Measurements from ENCODE around the gene KRTAP12-2. TPM values are rescaled to one million over a fixed set of nuclear protein-coding genes. Genes with fewer than 3 reads are reported as not detected.

Gene KRTAP12-2
- total RNA-seq, 1 experiment from 2014 or later: not detected

DNA sequence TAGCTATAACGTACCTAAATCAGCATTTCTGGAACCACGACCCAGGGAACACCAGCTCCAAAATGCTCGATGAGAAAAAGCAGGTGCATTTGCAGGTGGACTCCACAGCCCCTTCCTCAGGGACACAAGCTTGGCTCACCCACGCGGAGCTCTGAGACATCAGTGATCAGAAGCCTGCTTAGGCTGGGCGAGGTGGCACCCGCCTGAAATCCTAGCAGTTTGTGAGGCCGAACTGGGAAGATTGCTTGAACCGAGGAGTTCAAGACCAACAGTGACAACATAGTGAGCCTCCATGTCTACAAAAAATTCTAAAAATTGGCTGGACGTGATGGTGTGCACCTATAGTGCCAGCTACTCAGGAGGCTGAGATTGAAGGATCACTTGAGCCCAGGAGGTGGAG is 47.1 kb upstream of the KRTAP12-2 start:
- peaks cover 66% of the 10 kb centered on the region for H3K4me1 Mint-ChIP-seq
- H3K4me3 Mint-ChIP-seq: no peak overlapping the region
- ATAC-seq (no peak), DNase-seq (ENCODE audit: low spot score) (no peak)
- peaks cover 6% of the 10 kb centered on the region; the same call in 1 of the 2 replicates for H3K9me3 Mint-ChIP-seq
- CTCF ChIA-PET: interaction anchor here (1.0 to 2.9 kb wide), 3 partner anchors 48 to 203 kb away, joined by 3 to 9 read pairs (median 8); no protein-coding TSS in a partner anchor
- no peak overlapping the region for H3K27ac Mint-ChIP-seq
- no peaks in the 10 kb centered on the region for H3K36me3 Mint-ChIP-seq
- POLR2A ChIA-PET: interaction anchor here (1.2 kb wide), 1 partner anchor 9 kb away, joined by 3 read pairs; no protein-coding TSS in a partner anchor
- TF ChIP-seq, protein P1, sequence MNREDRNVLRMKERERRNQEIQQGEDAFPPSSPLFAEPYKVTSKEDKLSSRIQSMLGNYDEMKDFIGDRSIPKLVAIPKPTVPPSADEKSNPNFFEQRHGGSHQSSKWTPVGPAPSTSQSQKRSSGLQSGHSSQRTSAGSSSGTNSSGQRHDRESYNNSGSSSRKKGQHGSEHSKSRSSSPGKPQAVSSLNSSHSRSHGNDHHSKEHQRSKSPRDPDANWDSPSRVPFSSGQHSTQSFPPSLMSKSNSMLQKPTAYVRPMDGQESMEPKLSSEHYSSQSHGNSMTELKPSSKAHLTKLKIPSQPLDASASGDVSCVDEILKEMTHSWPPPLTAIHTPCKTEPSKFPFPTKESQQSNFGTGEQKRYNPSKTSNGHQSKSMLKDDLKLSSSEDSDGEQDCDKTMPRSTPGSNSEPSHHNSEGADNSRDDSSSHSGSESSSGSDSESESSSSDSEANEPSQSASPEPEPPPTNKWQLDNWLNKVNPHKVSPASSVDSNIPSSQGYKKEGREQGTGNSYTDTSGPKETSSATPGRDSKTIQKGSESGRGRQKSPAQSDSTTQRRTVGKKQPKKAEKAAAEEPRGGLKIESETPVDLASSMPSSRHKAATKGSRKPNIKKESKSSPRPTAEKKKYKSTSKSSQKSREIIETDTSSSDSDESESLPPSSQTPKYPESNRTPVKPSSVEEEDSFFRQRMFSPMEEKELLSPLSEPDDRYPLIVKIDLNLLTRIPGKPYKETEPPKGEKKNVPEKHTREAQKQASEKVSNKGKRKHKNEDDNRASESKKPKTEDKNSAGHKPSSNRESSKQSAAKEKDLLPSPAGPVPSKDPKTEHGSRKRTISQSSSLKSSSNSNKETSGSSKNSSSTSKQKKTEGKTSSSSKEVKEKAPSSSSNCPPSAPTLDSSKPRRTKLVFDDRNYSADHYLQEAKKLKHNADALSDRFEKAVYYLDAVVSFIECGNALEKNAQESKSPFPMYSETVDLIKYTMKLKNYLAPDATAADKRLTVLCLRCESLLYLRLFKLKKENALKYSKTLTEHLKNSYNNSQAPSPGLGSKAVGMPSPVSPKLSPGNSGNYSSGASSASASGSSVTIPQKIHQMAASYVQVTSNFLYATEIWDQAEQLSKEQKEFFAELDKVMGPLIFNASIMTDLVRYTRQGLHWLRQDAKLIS (CRISPR knock-in tag; IDR thresholded peaks at IDR 0.05; ENCODE audit: borderline replicate concordance): no peak
- TF ChIP-seq GRHL2 (CRISPR knock-in tag; IDR thresholded peaks at IDR 0.05; ENCODE audit: insufficient replicate concordance, severe bottlenecking) (no peak), ZNF263 (CRISPR knock-in tag; IDR thresholded peaks at IDR 0.05; ENCODE audit: low read depth) (no peak), IRF1 (CRISPR knock-in tag; IDR thresholded peaks at IDR 0.05) (no peak), ZNF416 (CRISPR knock-in tag; IDR thresholded peaks at IDR 0.05) (no peak), HMGXB4 (CRISPR knock-in tag; IDR thresholded peaks at IDR 0.05) (no peak), GABPB1 (CRISPR knock-in tag; IDR thresholded peaks at IDR 0.05) (no peak), CREB1 (CRISPR knock-in tag; IDR thresholded peaks at IDR 0.05) (no peak), ZNF671 (CRISPR knock-in tag; IDR thresholded peaks at IDR 0.05) (no peak), USF2 (CRISPR knock-in tag; IDR thresholded peaks at IDR 0.05) (no peak), ATF1 (CRISPR knock-in tag; IDR thresholded peaks at IDR 0.05) (no peak), ZNF423 (CRISPR knock-in tag; IDR thresholded peaks at IDR 0.05) (no peak), SMAD4 (CRISPR knock-in tag; IDR thresholded peaks at IDR 0.05) (no peak), PRDM15 (CRISPR knock-in tag; IDR thresholded peaks at IDR 0.05) (no peak), FOXP1 (CRISPR knock-in tag; IDR thresholded peaks at IDR 0.05; ENCODE audit: borderline replicate concordance) (no peak), SOX15 (CRISPR knock-in tag; IDR thresholded peaks at IDR 0.05) (no peak)
- TF ChIP-seq, protein P2, sequence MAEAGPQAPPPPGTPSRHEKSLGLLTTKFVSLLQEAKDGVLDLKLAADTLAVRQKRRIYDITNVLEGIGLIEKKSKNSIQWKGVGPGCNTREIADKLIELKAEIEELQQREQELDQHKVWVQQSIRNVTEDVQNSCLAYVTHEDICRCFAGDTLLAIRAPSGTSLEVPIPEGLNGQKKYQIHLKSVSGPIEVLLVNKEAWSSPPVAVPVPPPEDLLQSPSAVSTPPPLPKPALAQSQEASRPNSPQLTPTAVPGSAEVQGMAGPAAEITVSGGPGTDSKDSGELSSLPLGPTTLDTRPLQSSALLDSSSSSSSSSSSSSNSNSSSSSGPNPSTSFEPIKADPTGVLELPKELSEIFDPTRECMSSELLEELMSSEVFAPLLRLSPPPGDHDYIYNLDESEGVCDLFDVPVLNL (CRISPR knock-in tag; IDR thresholded peaks at IDR 0.05; ENCODE audit: borderline replicate concordance, low read depth): no peak
- TF ChIP-seq, protein P3, sequence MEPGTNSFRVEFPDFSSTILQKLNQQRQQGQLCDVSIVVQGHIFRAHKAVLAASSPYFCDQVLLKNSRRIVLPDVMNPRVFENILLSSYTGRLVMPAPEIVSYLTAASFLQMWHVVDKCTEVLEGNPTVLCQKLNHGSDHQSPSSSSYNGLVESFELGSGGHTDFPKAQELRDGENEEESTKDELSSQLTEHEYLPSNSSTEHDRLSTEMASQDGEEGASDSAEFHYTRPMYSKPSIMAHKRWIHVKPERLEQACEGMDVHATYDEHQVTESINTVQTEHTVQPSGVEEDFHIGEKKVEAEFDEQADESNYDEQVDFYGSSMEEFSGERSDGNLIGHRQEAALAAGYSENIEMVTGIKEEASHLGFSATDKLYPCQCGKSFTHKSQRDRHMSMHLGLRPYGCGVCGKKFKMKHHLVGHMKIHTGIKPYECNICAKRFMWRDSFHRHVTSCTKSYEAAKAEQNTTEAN (CRISPR knock-in tag; IDR thresholded peaks at IDR 0.05): no peak
- TF ChIP-seq, protein P4, sequence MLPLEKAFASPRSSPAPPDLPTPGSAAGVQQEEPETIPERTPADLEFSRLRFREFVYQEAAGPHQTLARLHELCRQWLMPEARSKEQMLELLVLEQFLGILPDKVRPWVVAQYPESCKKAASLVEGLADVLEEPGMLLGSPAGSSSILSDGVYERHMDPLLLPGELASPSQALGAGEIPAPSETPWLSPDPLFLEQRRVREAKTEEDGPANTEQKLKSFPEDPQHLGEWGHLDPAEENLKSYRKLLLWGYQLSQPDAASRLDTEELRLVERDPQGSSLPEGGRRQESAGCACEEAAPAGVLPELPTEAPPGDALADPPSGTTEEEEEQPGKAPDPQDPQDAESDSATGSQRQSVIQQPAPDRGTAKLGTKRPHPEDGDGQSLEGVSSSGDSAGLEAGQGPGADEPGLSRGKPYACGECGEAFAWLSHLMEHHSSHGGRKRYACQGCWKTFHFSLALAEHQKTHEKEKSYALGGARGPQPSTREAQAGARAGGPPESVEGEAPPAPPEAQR (CRISPR knock-in tag; IDR thresholded peaks at IDR 0.05): no peak
- TF ChIP-seq, protein P5, sequence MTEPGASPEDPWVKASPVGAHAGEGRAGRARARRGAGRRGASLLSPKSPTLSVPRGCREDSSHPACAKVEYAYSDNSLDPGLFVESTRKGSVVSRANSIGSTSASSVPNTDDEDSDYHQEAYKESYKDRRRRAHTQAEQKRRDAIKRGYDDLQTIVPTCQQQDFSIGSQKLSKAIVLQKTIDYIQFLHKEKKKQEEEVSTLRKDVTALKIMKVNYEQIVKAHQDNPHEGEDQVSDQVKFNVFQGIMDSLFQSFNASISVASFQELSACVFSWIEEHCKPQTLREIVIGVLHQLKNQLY (CRISPR knock-in tag; IDR thresholded peaks at IDR 0.05): no peak
- peaks cover 66% of the 10 kb centered on the region for H3K27me3 Mint-ChIP-seq (ENCODE audit: low read depth)
